ENCODE measurements around the gene KLHL33. TPM values are rescaled to one million over a fixed set of nuclear protein-coding genes. Genes with fewer than 3 reads are reported as not detected.

Gene KLHL33
- total RNA-seq, 4 donors from 2014 or later = 1.3 to 2.8 (median 2.1) TPM; not detected in 1

GRCh38 chr14:20476776-20477175 is 40.8 kb upstream of the KLHL33 start:
- H3K4me3 ChIP-seq = no peak overlapping the region
- H3K9me3 ChIP-seq = no peaks in the 10 kb centered on the region
- DNase-seq = no peak
- intact Hi-C loops (cut with DNase I; ENCODE audit: low total_unique reads) = no loop called here
- no peaks in the 10 kb centered on the region for H3K36me3 ChIP-seq
- no peaks in the 10 kb centered on the region for H3K27me3 ChIP-seq
- H3K27ac ChIP-seq = no peak overlapping the region
- no peaks in the 10 kb centered on the region for H3K4me1 ChIP-seq
- TF ChIP-seq CTCF (IDR thresholded peaks at IDR 0.05) (no peak), POLR2A (IDR thresholded peaks at IDR 0.05) (no peak)

GRCh38 chr14:20472536-20473169 is 36.7 kb upstream of the KLHL33 start:
- no peak overlapping the region for H3K4me3 ChIP-seq
- H3K27ac ChIP-seq = no peak overlapping the region
- TF ChIP-seq POLR2A (IDR thresholded peaks at IDR 0.05) (no peak), CTCF (IDR thresholded peaks at IDR 0.05) (no peak)
- no peaks in the 10 kb centered on the region for H3K36me3 ChIP-seq
- DNase-seq = no peak
- H3K9me3 ChIP-seq = no peaks in the 10 kb centered on the region
- no peaks in the 10 kb centered on the region for H3K27me3 ChIP-seq
- intact Hi-C loops (cut with DNase I; ENCODE audit: low total_unique reads) = no loop called here
- peaks cover 0 to 4% of the 10 kb centered on the region in 2 donors for H3K4me1 ChIP-seq

GRCh38 chr14:20470603-20470901 is 34.6 kb upstream of the KLHL33 start:
- TF ChIP-seq CTCF (IDR thresholded peaks at IDR 0.05) (no peak), POLR2A (IDR thresholded peaks at IDR 0.05) (no peak)
- H3K4me3 ChIP-seq = peak overlapping the region; percentile 65 to 71
- H3K27ac ChIP-seq = peak overlapping the region; percentile 79 to 85
- no peaks in the 10 kb centered on the region for H3K27me3 ChIP-seq
- no peak for DNase-seq
- intact Hi-C loops (cut with DNase I; ENCODE audit: low total_unique reads) = no loop called here
- H3K36me3 ChIP-seq = no peaks in the 10 kb centered on the region
- no peaks in the 10 kb centered on the region for H3K9me3 ChIP-seq
- H3K4me1 ChIP-seq = peaks cover 0 to 4% of the 10 kb centered on the region in 2 donors

GRCh38 chr14:20469890-20470602 is 34.1 kb upstream of the KLHL33 start:
- peak; percentile 16 to 50 for DNase-seq
- H3K27ac ChIP-seq = peak overlapping the region; percentile 79 to 85

More at GRCh38 chr14:20469890-20470602, 34.1 kb upstream of the KLHL33 start:
- TF ChIP-seq POLR2A (IDR thresholded peaks at IDR 0.05) = peak in 1 of 2 donors; percentile 14
- no peak for TF ChIP-seq CTCF (IDR thresholded peaks at IDR 0.05)
- Histone ChIP-seq H3K36me3 (no peaks in the 10 kb centered on the region), H3K4me3 (peak overlapping the region; percentile 65 to 71), H3K4me1 (peaks cover 0 to 4% of the 10 kb centered on the region in 2 donors), H3K9me3 (no peaks in the 10 kb centered on the region), H3K27me3 (no peaks in the 10 kb centered on the region)
- intact Hi-C loops (cut with DNase I; ENCODE audit: low total_unique reads) = no loop called here
